Hepatocyte (in vitro differentiated cells): ENCODE results near the gene CRACDL.
"Not testable (repeated sequence)": the region's sequence is repeated elsewhere in the genome, so short reads cannot be mapped to it uniquely, and the experiment has no call there.

Source experiments
- EZH2 ChIP-seq: fragments of 200-600 bp; sonication (generic); IDR thresholded peaks from 2 replicates; pipeline ENCODE4 v1.6.1; 2016; ENCODE audit warnings: antibody characterized with exemption, mild to moderate bottlenecking, borderline replicate concordance
- TF ChIP-seq, protein P1 (sequence below): fragments of 200-600 bp; sonication (generic); IDR thresholded peaks from 2 replicates; pipeline ENCODE4 v1.5.1; 2016; ENCODE audit warnings: antibody characterized with exemption, mild to moderate bottlenecking; ENCODE audit not compliant: poor library complexity

DNA sequence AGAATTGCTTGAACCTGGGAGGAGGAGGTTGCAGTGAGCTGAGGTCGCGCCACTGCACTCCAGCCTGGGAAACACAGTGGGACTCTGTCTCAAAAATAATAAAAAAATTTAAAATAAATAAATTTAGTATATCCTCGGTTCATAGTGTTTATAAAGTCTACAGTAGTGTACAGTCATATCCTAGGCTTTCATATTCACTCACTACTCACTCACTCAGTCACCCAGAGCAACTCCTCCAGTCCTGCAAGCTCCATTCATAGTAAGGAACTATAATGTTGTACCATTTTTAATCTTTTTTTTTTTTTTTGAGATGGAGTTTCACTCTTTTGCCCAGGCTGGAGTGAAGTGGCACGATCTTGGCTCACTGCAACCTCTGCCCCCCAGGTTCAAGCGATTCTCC is 58.4 kb downstream of the CRACDL start:
- not testable (repeated sequence) for TF ChIP-seq EZH2
- TF ChIP-seq, protein P1, sequence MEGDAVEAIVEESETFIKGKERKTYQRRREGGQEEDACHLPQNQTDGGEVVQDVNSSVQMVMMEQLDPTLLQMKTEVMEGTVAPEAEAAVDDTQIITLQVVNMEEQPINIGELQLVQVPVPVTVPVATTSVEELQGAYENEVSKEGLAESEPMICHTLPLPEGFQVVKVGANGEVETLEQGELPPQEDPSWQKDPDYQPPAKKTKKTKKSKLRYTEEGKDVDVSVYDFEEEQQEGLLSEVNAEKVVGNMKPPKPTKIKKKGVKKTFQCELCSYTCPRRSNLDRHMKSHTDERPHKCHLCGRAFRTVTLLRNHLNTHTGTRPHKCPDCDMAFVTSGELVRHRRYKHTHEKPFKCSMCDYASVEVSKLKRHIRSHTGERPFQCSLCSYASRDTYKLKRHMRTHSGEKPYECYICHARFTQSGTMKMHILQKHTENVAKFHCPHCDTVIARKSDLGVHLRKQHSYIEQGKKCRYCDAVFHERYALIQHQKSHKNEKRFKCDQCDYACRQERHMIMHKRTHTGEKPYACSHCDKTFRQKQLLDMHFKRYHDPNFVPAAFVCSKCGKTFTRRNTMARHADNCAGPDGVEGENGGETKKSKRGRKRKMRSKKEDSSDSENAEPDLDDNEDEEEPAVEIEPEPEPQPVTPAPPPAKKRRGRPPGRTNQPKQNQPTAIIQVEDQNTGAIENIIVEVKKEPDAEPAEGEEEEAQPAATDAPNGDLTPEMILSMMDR: not testable (repeated sequence)
